ENCODE data around the gene KRTAP10-1.

KRTAP10-1 gene

DNA sequence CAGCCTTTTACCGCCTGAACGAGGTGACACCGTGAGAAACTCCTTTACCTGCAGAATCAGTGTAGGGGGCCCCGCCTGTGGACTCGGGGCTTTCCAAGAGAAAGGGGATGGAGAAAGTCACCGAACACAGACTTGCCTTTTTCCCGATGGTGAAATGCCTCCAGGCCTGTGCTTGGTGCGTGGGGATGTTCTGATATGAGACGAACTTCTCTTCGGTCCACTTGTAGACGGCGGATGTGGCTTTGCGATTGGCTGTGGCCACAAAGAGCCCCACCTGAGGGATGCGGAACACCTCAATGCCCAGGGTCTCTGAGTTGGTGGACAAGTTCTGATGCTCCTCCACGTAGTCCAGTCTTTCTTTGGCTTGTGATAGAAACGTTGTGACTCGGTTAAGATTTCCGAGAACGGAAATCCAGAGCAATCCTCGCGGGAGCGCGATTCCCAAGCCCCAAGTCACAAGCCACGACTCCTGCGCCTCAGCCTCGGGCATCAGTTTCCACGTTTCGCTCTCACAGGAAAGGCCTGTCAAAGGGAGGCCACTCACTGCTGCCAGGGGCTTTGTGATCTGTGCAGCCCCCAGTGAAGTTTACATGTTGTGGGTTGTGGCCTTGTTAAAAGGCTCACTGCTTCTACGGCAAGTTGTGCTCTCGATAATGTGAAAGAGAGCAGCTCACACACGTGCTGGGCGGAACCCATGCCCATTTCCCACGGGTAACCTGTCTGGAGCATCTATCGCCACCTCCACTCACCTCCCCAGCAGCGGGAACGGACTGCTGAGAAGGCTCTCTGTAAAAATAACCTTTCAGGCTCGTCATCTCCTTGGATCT is 12.6 kb downstream of the KRTAP10-1 start:
- no peak for FAIRE-seq

GRCh38 chr21:44526096-44526997 is 13.6 kb downstream of the KRTAP10-1 start:
- no peak for FAIRE-seq

- FAIRE-seq, result no peak
These were observed 14.5 kb downstream of the KRTAP10-1 start for GRCh38 chr21:44525391-44526095.

DNA sequence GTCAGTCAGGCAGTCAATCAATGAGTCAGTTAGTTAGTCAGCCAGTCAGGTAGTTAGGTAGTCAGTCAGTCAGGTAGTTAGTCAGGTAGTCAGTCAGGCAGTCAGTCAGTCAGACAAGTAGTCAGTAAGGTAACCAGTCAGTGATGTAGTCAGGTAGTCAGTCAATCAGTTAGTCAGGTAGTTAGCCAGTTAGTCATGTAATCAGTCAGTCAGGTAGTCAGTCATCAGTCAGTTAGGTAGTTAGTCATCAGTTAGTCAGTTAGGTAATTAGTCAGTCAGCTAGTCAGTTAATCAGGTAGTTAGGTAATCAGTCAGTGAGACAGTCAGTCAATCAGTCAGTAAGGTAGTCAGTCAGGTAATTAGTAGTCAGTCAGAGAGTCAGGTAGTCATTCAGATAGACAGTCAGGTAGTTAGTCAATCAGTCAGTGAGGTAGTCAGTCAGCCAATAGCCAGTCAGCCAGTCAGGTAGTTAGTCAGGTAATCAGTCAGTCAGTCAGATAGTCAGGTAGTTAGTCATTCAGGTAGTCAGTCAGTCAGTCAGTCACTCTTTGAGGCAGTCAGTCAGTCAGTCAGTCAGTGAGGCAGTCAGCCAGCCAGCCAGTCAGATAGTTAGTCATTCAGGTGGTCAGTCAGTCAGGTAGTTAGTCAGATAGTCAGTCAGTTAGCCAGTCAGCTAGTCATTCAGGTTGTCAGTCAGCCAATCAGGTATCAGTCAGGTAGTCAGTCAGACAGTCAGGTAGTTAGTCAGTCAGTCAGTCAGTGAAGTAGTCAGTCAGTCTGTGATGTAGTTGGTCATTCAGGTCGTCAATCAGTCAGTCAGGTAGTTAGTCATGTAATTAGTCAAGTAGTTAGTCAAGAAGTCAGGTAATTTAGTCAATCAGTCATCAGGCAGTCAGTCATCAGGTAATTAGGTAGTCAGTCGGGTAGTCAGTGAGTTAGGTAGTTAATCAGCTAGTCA is 15.3 kb downstream of the KRTAP10-1 start:
- FAIRE-seq, result no peak

DNA sequence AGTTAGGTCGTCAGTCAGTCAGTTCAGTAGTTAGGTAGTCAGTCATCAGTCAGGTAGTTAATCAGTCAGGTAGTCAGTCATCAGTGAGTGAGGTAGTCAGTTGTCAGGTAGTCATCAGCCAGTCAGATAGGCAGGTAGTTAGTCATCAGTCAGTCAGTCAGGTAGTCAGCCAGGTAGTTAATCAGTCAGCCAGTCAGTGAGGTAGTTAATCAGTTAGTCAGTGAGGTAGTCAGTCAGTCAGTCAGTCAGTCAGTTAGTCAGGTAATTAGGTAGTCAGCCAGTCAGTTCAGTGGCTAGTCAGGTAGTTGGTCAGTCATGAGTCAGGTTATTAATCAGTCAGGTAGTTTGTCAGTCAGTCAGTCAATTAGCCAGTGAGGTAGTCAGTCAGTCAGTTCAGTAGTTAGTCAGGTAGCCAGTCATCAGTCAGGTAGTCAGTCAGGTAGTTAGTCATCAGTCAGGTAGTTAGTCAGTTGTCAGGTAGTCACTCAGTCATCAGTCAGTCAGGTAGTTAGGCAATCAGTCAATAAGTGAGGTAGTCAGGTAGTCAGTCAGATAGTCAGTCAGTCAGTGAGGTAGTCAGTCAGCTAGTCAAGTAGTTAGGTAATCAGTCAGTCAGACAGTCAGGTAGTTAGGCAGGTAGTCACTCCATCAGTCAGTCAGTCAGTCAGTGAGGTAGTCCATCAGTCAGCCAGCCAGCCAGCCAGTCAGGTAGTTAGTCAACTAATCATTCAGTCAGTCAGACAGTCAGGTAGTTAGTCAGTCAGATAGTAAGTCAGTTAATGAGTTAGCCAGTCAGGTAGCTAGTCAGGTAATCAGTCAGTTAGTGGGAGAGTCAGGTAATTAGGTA is 16.2 kb downstream of the KRTAP10-1 start:
- FAIRE-seq, result no peak

- no peak for FAIRE-seq
These were observed 17.2 kb downstream of the KRTAP10-1 start for GRCh38 chr21:44522753-44523204.

DNA sequence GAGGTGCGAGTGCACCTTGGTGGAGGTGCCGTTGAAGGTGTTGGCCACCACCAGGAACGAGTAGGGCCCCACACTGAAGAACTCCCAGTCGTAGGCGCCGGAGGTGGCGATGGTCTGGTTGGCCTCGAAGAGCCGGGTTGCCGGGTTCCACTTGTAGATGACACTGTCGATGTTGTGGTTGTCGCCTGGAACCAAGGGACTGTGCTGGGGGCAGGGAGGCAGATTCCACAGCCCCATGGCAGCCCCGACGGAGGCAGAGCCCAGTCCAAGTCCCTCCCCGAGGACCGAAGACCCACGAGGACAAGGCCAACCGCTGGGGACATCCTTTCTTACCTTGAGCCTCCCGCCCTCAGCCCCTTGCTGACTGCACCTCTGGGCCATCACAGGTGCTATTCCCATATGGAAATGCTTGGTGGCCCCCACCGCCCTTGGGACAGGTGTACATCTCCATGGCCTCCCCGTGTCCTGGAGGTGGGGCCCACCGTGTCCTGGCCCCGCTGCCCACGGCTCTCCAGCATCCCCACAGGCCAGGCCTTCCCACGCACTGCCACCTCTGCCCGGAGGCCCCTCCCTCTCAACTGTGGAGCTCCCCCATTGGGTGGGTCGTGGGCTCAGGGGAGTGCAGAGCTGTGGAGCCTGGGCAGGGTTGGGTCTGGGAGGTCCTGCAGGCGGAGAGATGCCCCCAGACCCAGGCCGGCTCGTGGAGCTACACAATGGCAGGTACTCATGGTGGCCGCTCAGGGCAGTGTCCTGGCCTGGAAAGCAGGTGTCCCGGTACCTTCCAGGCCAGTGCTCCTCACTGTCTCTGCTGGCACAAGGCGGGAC is 17.9 kb downstream of the KRTAP10-1 start:
- no peak for FAIRE-seq

DNA sequence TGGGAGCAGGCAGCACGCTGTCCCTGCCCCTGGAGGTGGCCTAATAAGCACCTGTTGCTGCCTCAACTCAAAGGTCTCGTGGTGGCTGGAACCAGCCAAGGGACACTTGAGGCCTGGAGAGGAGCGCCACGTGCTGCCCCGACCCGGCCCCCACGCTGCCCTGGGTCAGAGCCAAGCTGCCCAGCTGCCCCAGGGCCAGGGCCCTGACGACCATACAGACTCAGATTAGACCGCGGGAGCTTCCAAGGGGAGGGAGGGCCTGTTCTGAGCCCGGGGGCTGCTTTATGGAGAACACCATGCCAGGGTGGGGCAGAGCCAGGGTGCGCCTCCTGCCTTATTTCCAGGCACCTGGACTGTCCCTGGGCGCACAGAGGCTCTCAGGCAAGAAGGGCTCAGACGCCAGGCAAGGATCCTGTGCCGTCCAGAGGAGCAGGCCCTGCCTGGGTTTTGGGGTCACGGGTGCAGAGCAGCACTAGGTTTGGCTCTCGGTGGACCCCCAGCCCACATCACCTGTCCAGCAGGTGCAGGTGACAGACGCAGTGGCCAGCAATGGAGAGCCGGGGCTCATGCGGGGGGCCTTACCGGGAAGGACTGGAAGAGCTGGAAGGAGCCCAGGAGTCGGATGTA is 18.6 kb downstream of the KRTAP10-1 start:
- FAIRE-seq, result no peak

- no peak for FAIRE-seq
These were observed 19.4 kb downstream of the KRTAP10-1 start for GRCh38 chr21:44520326-44521300.

DNA sequence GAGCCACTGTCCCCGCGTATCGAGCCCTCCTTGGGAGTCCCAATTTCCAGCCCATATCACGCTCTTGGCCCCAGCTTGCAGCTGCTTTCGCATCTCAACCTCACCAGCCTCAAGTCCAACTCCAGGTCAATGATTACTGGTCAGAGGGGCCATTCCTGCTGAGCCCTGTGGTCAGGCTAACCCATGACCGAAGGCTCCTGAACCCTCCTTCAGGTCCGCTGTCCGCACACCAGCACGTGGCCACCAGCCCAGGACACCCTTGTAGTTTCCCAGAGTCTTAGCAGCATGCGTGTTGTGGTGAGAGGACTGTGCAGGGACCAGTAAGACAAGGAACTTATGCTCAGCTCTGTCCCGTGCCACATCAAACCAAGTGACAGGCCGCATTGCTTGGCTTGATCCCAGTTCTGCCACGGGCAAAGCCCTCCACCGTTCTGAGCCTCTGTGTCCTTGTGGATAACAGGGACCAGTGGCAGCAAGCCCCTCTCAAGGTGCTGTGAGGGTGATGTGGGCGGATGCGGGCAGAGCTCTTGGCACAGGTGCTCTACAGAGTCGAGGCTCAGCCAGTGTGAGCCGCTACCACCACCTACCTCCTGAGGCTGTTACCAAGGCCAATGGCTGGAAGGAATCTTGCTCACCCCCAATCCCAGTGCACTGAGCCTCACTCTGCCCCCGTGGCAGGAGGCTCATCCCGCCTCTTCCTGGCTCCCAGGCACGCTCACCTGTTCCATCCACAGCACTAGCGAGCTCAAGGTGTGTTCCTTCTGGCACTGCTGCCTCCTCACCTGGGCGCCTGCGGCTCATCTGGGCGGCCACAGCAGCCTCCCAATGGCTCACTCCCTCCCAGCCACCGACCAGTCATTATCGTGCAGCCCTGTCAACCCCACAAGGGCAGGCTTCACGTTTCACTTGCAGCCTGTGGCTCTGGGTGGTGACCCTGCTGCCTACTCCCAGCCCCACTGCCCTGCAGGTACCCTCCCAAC is 20.4 kb downstream of the KRTAP10-1 start:
- FAIRE-seq, result no peak

DNA sequence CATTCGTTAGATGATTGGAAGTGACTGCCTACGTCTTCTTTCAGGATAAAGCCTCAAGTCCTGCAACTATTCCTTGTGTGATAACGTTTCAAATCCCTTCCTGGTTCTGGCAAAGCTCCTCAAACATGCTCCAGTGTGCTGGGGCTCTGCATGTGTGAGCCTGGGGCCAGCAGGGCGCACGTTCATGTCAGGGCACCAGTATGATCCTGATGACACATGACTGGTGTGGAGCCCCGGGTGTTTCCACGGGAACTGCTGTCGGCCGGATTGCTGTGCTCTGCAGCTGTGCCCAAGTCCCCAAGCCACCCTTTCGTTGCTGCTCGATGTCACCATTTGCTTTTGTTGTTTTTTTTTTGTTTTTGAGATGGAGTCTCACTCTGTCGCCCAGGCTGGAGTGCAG is 21.3 kb downstream of the KRTAP10-1 start:
- FAIRE-seq, result no peak

DNA sequence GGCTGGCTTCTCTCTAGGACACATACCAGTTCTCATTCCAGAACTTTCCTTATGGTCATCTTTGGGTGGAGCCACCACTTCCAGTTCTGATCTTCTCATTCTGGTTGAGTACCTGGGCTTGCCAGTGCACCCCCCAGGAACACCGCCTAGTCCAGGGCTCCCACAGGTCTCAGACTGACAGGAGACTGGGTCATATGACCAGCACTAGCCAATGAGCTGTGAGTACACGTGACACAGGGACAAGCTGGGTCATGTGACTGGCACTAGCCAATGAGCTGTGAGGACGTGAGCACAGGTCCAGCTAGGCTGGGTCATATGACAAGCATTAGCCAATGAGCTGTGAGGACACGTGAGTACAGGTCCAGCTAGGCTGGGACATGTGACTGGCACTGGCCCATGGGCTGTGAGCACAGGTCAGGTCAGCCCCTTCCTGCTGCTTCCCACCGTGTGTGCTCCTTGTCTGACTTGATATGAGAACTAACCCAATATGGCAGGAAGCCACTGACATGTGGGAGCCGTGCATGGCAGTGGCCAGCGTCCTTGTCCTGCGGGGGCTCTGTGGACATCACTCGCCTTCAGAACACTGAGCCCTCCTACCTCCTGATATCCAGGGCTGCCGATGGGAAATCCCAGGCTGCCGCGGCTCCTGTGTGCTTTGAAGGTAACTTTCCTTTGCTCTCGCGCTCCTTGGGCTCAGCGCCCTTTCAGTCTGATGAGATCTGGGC is 22.7 kb downstream of the KRTAP10-1 start:
- no peak for FAIRE-seq

DNA sequence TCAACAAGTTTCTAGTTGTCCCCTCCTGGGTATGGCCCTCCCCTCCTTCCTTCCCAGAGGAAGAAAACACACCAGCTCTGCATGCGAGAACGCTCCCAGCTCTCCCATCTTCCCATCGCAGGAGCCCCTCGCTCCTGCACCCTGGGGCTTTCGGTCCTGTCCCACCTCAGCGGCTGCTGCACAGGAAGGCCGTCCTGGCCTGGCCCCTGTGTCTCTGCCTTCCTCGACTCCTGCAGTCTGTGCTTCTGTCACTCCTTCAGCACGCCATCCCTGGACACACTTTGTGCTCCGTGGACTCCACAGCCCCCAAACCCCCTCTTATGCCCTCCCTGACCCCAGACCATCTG is 23.2 kb downstream of the KRTAP10-1 start:
- FAIRE-seq, result no peak

GRCh38 chr21:44516342-44516741 is 23.7 kb downstream of the KRTAP10-1 start:
- FAIRE-seq, result no peak

GRCh38 chr21:44515359-44516165 is 24.4 kb downstream of the KRTAP10-1 start:
- FAIRE-seq, result no peak
